Parathyroid adenoma (tissue), 2 donors: Measurements from ENCODE around the gene CAPSL.

ENCODE experiments used
- H2AFZ ChIP-seq: fragments of 300-600 bp; sonication (generic); one replicate; pipeline ENCODE4 v1.7.0; 2017; ENCODE audit warnings: antibody characterized with exemption, mild to moderate bottlenecking
- H3K27ac ChIP-seq: fragments of 300-600 bp; sonication (generic); one replicate; pipeline ENCODE4 v1.7.0; 2017
- H3K27me3 ChIP-seq: fragments of 300-600 bp; sonication (generic); one replicate; pipeline ENCODE4 v1.7.0; 2017; ENCODE audit warnings: low read length; ENCODE audit not compliant: control insufficient read depth, insufficient read depth
- H3K36me3 ChIP-seq: fragments of 300-600 bp; sonication (generic); one replicate; pipeline ENCODE4 v1.7.0; 2017; ENCODE audit warnings: low read length; ENCODE audit not compliant: control insufficient read depth, insufficient read depth
- H3K4me1 ChIP-seq: fragments of 300-600 bp; sonication (generic); one replicate; pipeline ENCODE4 v1.7.0; 2017; ENCODE audit warnings: control low read depth
- H3K4me2 ChIP-seq: fragments of 300-600 bp; sonication (generic); one replicate; pipeline ENCODE4 v1.7.0; 2017; ENCODE audit warnings: low read length
- H3K4me3 ChIP-seq: fragments of 300-600 bp; sonication (generic); one replicate; pipeline ENCODE4 v1.7.0; 2017; ENCODE audit warnings: low read depth, low read length
- H3K79me2 ChIP-seq: fragments of 300-600 bp; sonication (generic); one replicate; pipeline ENCODE4 v1.7.0; 2017; ENCODE audit warnings: control low read depth
- H3K9ac ChIP-seq: fragments of 300-600 bp; sonication (generic); one replicate; pipeline ENCODE4 v1.7.0; 2017; ENCODE audit warnings: mild to moderate bottlenecking
- H3K9me3 ChIP-seq: fragments of 300-600 bp; sonication (generic); one replicate; pipeline ENCODE4 v1.7.0; 2017; ENCODE audit warnings: low read length; ENCODE audit not compliant: control insufficient read depth
- CTCF ChIP-seq: fragments of 300-600 bp; sonication (generic); IDR thresholded peaks from one replicate; pipeline ENCODE4 v1.7.0; 2017; ENCODE audit warnings: antibody characterized with exemption, mild to moderate bottlenecking
- donor health status: primary hyperparathyroidism.

Gene CAPSL

GRCh38 chr5:35903631-35904203 lies 34.7 kb downstream of the CAPSL start:
- Histone ChIP-seq H3K27me3 (no peaks in the 10 kb centered on the region), H3K4me3 (no peak overlapping the region), H3K36me3 (no peaks in the 10 kb centered on the region), H3K4me2 (no peak overlapping the region), H3K79me2 (no peaks in the 10 kb centered on the region), H3K9ac (no peak overlapping the region), H3K9me3 (no peaks in the 10 kb centered on the region), H2AFZ (no peak overlapping the region), H3K4me1 (no peaks in the 10 kb centered on the region), H3K27ac (no peak overlapping the region)
- no peak for TF ChIP-seq CTCF

DNA sequence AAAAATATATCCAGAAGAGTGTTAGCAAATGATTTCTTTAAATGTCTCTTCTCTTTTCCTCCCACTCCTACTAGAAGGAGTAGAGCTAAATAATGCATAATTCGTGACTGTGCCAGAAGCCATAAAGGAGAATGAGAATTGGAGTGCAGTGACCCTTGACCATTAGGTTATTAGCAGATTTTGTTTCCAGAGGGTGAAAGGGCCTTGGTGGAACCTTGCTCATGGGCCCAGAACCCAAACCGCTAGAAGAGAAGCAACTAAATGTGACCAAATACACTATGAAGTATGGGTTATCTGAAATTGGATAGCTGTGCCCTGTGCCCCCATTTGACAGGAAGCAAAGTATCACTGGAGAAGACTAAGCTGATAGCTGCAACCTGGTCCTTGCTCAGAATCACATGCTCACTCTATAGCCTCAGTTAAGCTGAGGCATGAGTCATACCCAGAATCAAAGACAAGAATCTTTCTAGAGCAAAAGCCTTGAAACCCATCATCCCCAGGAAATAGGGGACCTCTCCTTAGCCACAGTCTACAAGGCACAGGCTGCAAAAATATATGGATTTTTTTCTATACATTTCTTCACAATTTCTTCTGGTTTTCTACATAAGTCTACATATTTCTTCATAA lies 36.3 kb downstream of the CAPSL start:
- Histone ChIP-seq H2AFZ (no peak overlapping the region), H3K27me3 (no peaks in the 10 kb centered on the region), H3K9ac (no peak overlapping the region), H3K9me3 (no peaks in the 10 kb centered on the region), H3K4me1 (no peaks in the 10 kb centered on the region), H3K36me3 (no peaks in the 10 kb centered on the region), H3K4me2 (no peak overlapping the region), H3K4me3 (no peak overlapping the region), H3K79me2 (no peaks in the 10 kb centered on the region), H3K27ac (no peak overlapping the region)
- TF ChIP-seq CTCF = no peak

GRCh38 chr5:35900972-35901695 lies 37.3 kb downstream of the CAPSL start:
- no peaks in the 10 kb centered on the region for H3K79me2 ChIP-seq
- H3K27ac ChIP-seq = no peak overlapping the region
- H3K9me3 ChIP-seq = no peaks in the 10 kb centered on the region
- no peak overlapping the region for H2AFZ ChIP-seq
- no peak for TF ChIP-seq CTCF
- no peaks in the 10 kb centered on the region for H3K36me3 ChIP-seq
- no peak overlapping the region for H3K4me2 ChIP-seq
- H3K27me3 ChIP-seq = no peaks in the 10 kb centered on the region
- no peaks in the 10 kb centered on the region for H3K4me1 ChIP-seq
- no peak overlapping the region for H3K9ac ChIP-seq
- H3K4me3 ChIP-seq = no peak overlapping the region

GRCh38 chr5:35899800-35900199 lies 38.6 kb downstream of the CAPSL start:
- no peaks in the 10 kb centered on the region for H3K27me3 ChIP-seq
- H3K4me2 ChIP-seq = no peak overlapping the region
- TF ChIP-seq CTCF = no peak
- H3K27ac ChIP-seq = no peak overlapping the region
- H2AFZ ChIP-seq = no peak overlapping the region
- H3K79me2 ChIP-seq = no peaks in the 10 kb centered on the region
- H3K36me3 ChIP-seq = no peaks in the 10 kb centered on the region
- H3K4me1 ChIP-seq = no peaks in the 10 kb centered on the region
- H3K9me3 ChIP-seq = no peaks in the 10 kb centered on the region
- no peak overlapping the region for H3K4me3 ChIP-seq
- H3K9ac ChIP-seq = no peak overlapping the region
